Neural cell (in vitro differentiated cells): ENCODE measurements around the gene DCAF16. TPM values are rescaled to one million over a fixed set of nuclear protein-coding genes. Genes with fewer than 3 reads are reported as not detected.
A peak's percentile ranks its signal among the peaks of the same experiment; 100 is the strongest.

ENCODE experiments used
- H2AFZ ChIP-seq: fragments of 200-600, 300-800 bp; sonication (generic), shearing (Covaris generic); 2 replicates; pipeline ENCODE4 v1.6.0; 2014; ENCODE audit warnings: low read depth, mild to moderate bottlenecking, antibody characterized with exemption, low read length, moderate library complexity
- H3F3A ChIP-seq: fragments of 200-600 bp; shearing (Covaris generic); 2 replicates; pipeline ENCODE4 v1.6.1; 2016; ENCODE audit warnings: mild to moderate bottlenecking, moderate library complexity, mixed read lengths, antibody characterized with exemption, low read length; ENCODE audit not compliant: insufficient read depth, poor library complexity, severe bottlenecking
- H3K27ac ChIP-seq: fragments of 200-600, 300-800 bp; sonication (generic), shearing (Covaris generic); 2 replicates; pipeline ENCODE4 v1.5.1; 2014; ENCODE audit warnings: mild to moderate bottlenecking, low read length, moderate library complexity
- H3K27me3 ChIP-seq: fragments of 300-800, 200-600 bp; sonication (generic), shearing (Covaris generic); 2 replicates; pipeline ENCODE4 v1.6.0; 2014; ENCODE audit warnings: mild to moderate bottlenecking, low read depth, low read length, moderate library complexity; ENCODE audit not compliant: insufficient read depth
- H3K36me3 ChIP-seq: fragments of 300-800, 200-600 bp; sonication (generic), shearing (Covaris generic); 2 replicates; pipeline ENCODE4 v1.5.1; 2014; ENCODE audit warnings: mild to moderate bottlenecking, antibody characterized with exemption, low read length, moderate library complexity; ENCODE audit not compliant: insufficient read depth
- H3K4me2 ChIP-seq: fragments of 300-800, 200-600 bp; sonication (generic), shearing (Covaris generic); 2 replicates; pipeline ENCODE4 v1.6.0; 2014; ENCODE audit warnings: mild to moderate bottlenecking, low read length
- H3K4me3 ChIP-seq: fragments of 300-800, 200-600 bp; sonication (generic), shearing (Covaris generic); 2 replicates; pipeline ENCODE4 v1.5.1; 2014; ENCODE audit warnings: mild to moderate bottlenecking, low read length, moderate library complexity
- H3K79me2 ChIP-seq: fragments of 200-600 bp; shearing (Covaris generic); replicated peaks from 2 replicates; pipeline ENCODE4 v1.6.0; 2014; ENCODE audit warnings: mild to moderate bottlenecking, low read length, moderate library complexity; ENCODE audit not compliant: insufficient read depth
- H3K9ac ChIP-seq: fragments of 300-800, 200-600 bp; sonication (generic), shearing (Covaris generic); 2 replicates; pipeline ENCODE4 v1.6.1; 2016; ENCODE audit warnings: mild to moderate bottlenecking, low read length, mixed read lengths
- H3K9me2 ChIP-seq: fragments of 200-600 bp; shearing (Covaris generic); 2 replicates; pipeline ENCODE4 v1.6.1; 2016; ENCODE audit warnings: mild to moderate bottlenecking, low read length, mixed read lengths; ENCODE audit not compliant: insufficient read depth
- H3K9me3 ChIP-seq: fragments of 200-600, 300-800 bp; sonication (generic), shearing (Covaris generic); 2 replicates; pipeline ENCODE4 v1.6.1; 2016; ENCODE audit warnings: mild to moderate bottlenecking, mixed run types, low read length, moderate library complexity, mixed read lengths
- H4K20me1 ChIP-seq: fragments of 200-600 bp; shearing (Covaris generic); 2 replicates; pipeline ENCODE4 v1.6.1; 2016; ENCODE audit warnings: mild to moderate bottlenecking, mixed run types; ENCODE audit not compliant: insufficient read depth
- EP300 ChIP-seq: fragments of 450-650 bp; conservative IDR thresholded peaks from 2 replicates; pipeline ENCODE4 v1.6.1; 2014; ENCODE audit warnings: antibody characterized with exemption, mild to moderate bottlenecking, moderate library complexity; ENCODE audit not compliant: poor library complexity, severe bottlenecking
- EZH2 ChIP-seq: fragments of 200-600, 300-800 bp; shearing (Covaris generic), sonication (generic); IDR thresholded peaks from 2 replicates; pipeline ENCODE4 v1.6.1; 2014; ENCODE audit warnings: antibody characterized with exemption, low read length, borderline replicate concordance, mild to moderate bottlenecking; ENCODE audit not compliant: insufficient read depth, poor library complexity, severe bottlenecking
- MXI1 ChIP-seq: fragments of 450-650 bp; conservative IDR thresholded peaks from 2 replicates; pipeline ENCODE4 v1.6.1; 2014; ENCODE audit warnings: antibody characterized with exemption, mild to moderate bottlenecking; ENCODE audit not compliant: poor library complexity, severe bottlenecking
- POLR2AphosphoS5 ChIP-seq: IDR thresholded peaks from 2 replicates; pipeline ENCODE4 v1.6.1; 2012
- RAD21 ChIP-seq: fragments of 450-650 bp; conservative IDR thresholded peaks from 2 replicates; pipeline ENCODE4 v1.6.1; 2014; ENCODE audit warnings: antibody characterized with exemption, mild to moderate bottlenecking, moderate library complexity
- SMC3 ChIP-seq: fragments of 450-650 bp; conservative IDR thresholded peaks from 2 replicates; pipeline ENCODE4 v1.6.1; 2014; ENCODE audit warnings: antibody characterized with exemption, mild to moderate bottlenecking, moderate library complexity; ENCODE audit not compliant: poor library complexity
- TAF1 ChIP-seq: IDR thresholded peaks from 2 replicates; pipeline ENCODE4 v1.6.1; 2012; ENCODE audit warnings: low read depth
- polyA plus RNA-seq: library from polyadenylated mRNA; depleted of rRNA; stranded (reverse); fragments of >200 nt; gene quantifications from 2 replicates; pipeline ENCODE4 v1.2.3, GENCODE V29; 2014
- TF ChIP-seq, protein P1 (sequence below): fragments of 450-650 bp; IDR thresholded peaks from 2 replicates; pipeline ENCODE4 v1.5.1; 2014; ENCODE audit warnings: antibody characterized with exemption, mild to moderate bottlenecking, moderate library complexity; ENCODE audit not compliant: poor library complexity, severe bottlenecking
- TF ChIP-seq, protein P2 (sequence below): IDR thresholded peaks from 2 replicates; pipeline ENCODE4 v1.6.1; 2012; ENCODE audit warnings: borderline replicate concordance

The DCAF16 gene
- polyA plus RNA-seq, 1 donor from 2014 or later: 41.3 TPM

DNA sequence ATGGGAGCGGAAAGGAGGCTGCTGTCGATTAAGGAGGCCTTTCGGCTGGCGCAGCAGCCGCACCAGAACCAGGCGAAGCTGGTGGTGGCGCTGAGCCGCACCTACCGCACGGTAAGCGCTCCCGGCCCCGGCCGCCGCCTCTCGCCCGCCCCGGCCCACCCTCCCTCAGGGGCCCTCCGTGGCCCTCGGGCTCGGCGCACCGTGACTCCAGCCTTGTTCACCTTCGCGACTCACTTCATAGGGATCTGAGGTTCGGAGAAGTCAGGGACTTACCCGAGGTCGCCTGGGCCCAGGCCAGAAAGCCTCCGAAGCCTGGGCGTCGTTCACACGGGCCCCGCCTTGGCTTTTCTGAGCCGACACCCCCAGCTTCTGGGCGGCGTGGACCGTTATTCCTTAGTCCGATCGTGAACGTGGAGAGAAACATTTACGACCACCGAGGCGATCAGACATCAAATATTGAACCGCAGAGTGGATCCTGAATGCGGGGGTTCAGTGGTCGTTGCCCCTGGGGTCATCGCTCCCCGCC lies 584 bp upstream of the DCAF16 start:
- no peaks in the 10 kb centered on the region for H3K9me3 ChIP-seq
- no peaks in the 10 kb centered on the region for H4K20me1 ChIP-seq
- no peaks in the 10 kb centered on the region for H3K9me2 ChIP-seq
- H3K4me3 ChIP-seq: peak overlapping the region; percentile 90
- peaks cover 4% of the 10 kb centered on the region for H3F3A ChIP-seq
- H3K27me3 ChIP-seq: no peaks in the 10 kb centered on the region
- peak overlapping the region; percentile 30 for H2AFZ ChIP-seq
- TF ChIP-seq, protein P1, sequence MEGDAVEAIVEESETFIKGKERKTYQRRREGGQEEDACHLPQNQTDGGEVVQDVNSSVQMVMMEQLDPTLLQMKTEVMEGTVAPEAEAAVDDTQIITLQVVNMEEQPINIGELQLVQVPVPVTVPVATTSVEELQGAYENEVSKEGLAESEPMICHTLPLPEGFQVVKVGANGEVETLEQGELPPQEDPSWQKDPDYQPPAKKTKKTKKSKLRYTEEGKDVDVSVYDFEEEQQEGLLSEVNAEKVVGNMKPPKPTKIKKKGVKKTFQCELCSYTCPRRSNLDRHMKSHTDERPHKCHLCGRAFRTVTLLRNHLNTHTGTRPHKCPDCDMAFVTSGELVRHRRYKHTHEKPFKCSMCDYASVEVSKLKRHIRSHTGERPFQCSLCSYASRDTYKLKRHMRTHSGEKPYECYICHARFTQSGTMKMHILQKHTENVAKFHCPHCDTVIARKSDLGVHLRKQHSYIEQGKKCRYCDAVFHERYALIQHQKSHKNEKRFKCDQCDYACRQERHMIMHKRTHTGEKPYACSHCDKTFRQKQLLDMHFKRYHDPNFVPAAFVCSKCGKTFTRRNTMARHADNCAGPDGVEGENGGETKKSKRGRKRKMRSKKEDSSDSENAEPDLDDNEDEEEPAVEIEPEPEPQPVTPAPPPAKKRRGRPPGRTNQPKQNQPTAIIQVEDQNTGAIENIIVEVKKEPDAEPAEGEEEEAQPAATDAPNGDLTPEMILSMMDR: peak; percentile 15
- TF ChIP-seq SMC3 (no peak), MXI1 (peak; percentile 25)
- TF ChIP-seq, protein P2, sequence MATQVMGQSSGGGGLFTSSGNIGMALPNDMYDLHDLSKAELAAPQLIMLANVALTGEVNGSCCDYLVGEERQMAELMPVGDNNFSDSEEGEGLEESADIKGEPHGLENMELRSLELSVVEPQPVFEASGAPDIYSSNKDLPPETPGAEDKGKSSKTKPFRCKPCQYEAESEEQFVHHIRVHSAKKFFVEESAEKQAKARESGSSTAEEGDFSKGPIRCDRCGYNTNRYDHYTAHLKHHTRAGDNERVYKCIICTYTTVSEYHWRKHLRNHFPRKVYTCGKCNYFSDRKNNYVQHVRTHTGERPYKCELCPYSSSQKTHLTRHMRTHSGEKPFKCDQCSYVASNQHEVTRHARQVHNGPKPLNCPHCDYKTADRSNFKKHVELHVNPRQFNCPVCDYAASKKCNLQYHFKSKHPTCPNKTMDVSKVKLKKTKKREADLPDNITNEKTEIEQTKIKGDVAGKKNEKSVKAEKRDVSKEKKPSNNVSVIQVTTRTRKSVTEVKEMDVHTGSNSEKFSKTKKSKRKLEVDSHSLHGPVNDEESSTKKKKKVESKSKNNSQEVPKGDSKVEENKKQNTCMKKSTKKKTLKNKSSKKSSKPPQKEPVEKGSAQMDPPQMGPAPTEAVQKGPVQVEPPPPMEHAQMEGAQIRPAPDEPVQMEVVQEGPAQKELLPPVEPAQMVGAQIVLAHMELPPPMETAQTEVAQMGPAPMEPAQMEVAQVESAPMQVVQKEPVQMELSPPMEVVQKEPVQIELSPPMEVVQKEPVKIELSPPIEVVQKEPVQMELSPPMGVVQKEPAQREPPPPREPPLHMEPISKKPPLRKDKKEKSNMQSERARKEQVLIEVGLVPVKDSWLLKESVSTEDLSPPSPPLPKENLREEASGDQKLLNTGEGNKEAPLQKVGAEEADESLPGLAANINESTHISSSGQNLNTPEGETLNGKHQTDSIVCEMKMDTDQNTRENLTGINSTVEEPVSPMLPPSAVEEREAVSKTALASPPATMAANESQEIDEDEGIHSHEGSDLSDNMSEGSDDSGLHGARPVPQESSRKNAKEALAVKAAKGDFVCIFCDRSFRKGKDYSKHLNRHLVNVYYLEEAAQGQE: no peak
- peak overlapping the region; percentile 45 for H3K9ac ChIP-seq
- peaks cover 81% of the 10 kb centered on the region for H3K79me2 ChIP-seq
- H3K36me3 ChIP-seq: no peaks in the 10 kb centered on the region
- H3K4me2 ChIP-seq: peak overlapping the region; percentile 46
- no peak overlapping the region for H3K27ac ChIP-seq

DNA sequence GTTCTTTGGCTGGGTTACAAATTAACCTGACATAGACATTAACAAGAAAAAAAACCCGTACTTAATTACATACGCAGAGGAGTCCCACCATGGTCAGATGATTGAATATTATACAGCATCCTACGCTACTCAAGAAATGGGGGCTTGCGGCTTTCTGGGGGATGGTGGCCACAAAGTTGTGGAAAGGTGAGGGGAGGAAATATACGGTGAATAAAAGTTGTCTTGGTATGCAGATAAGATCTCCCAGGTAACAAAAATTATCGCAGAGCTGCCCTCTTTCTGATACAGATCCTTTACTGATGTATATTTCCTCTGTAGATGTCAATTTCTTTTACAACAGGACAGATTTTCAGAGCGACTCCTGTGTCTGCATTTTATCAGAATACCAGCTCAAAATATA lies 890 bp downstream of the DCAF16 start:
- H3K27me3 ChIP-seq: no peaks in the 10 kb centered on the region
- no peak overlapping the region for H2AFZ ChIP-seq
- peak overlapping the region; percentile 91 for H3K27ac ChIP-seq
- TF ChIP-seq, protein P2: no peak
- no peak for TF ChIP-seq POLR2AphosphoS5
- TF ChIP-seq EZH2: no peak
- TF ChIP-seq MXI1: no peak
- TF ChIP-seq TAF1: no peak
- TF ChIP-seq RAD21: no peak
- no peak for TF ChIP-seq EP300
- no peak for TF ChIP-seq SMC3
- TF ChIP-seq, protein P1: no peak
- H3K9me3 ChIP-seq: no peaks in the 10 kb centered on the region
- H4K20me1 ChIP-seq: no peaks in the 10 kb centered on the region
- peak overlapping the region; percentile 93 for H3K4me2 ChIP-seq
- peak overlapping the region; percentile 90 for H3K4me3 ChIP-seq
- peaks cover 77% of the 10 kb centered on the region for H3K79me2 ChIP-seq
- peaks cover 4% of the 10 kb centered on the region for H3F3A ChIP-seq
- H3K9me2 ChIP-seq: no peaks in the 10 kb centered on the region
- peak overlapping the region; percentile 94 for H3K9ac ChIP-seq
- H3K36me3 ChIP-seq: no peaks in the 10 kb centered on the region
